Lower lobe of right lung (tissue), 2 donors: Measurements from ENCODE around the gene ZSWIM5. TPM values are rescaled to one million over a fixed set of nuclear protein-coding genes. Genes with fewer than 3 reads are reported as not detected.
"Not testable (repeated sequence)": the region's sequence is repeated elsewhere in the genome, so short reads cannot be mapped to it uniquely, and the experiment has no call there.

Experiments used
- ATAC-seq, 2 donors: fragments of 200-7000 bp; cut with Tn5 transposase; one replicate each; pipeline ENCODE4 v1.9.1; 2020 to 2022; ENCODE audit warnings: mild to moderate bottlenecking in 2 of 2, moderate library complexity in 2 of 2
- DNase-seq: peaks from one replicate; pipeline ENCODE4 v3.0.0-alpha.2; 2020
- H3K27ac ChIP-seq: fragments of 200-600 bp; one replicate; pipeline ENCODE4 v1.8.0; 2022
- H3K27me3 ChIP-seq: fragments of 200-600 bp; one replicate; pipeline ENCODE4 v1.8.0; 2022; ENCODE audit warnings: low read depth
- H3K36me3 ChIP-seq: fragments of 200-600 bp; one replicate; pipeline ENCODE4 v1.8.0; 2022; ENCODE audit warnings: mild to moderate bottlenecking
- H3K4me1 ChIP-seq: fragments of 200-600 bp; one replicate; pipeline ENCODE4 v1.8.0; 2022
- H3K4me3 ChIP-seq: fragments of 200-600 bp; one replicate; pipeline ENCODE4 v1.8.0; 2022; ENCODE audit warnings: mild to moderate bottlenecking
- H3K9me3 ChIP-seq: fragments of 200-600 bp; one replicate; pipeline ENCODE4 v1.8.0; 2022
- CTCF ChIP-seq: fragments of 200-600 bp; IDR thresholded peaks from one replicate; pipeline ENCODE4 v1.8.0; 2022; ENCODE audit warnings: antibody characterized with exemption, mild to moderate bottlenecking
- intact Hi-C: fragments of 100-400 bp; cut with DNase I; formaldehyde crosslinking; loops from one replicate; pipeline ENCODE4 v1.11.0; 2022
- total RNA-seq: library from RNA; stranded (reverse); fragmentation: NEBNext Ultra II Directional; extraction: Animal tissue kit (Norgen Biotek cat#: 25700); gene quantifications from one replicate; pipeline ENCODE4 v1.2.1, GENCODE V29; 2021
- donor health status: DM: no; HTN: yes; CAD: no; lungs with severe emphysema.

Gene ZSWIM5
- total RNA-seq, 1 donor from 2014 or later, result 3.6 TPM

DNA sequence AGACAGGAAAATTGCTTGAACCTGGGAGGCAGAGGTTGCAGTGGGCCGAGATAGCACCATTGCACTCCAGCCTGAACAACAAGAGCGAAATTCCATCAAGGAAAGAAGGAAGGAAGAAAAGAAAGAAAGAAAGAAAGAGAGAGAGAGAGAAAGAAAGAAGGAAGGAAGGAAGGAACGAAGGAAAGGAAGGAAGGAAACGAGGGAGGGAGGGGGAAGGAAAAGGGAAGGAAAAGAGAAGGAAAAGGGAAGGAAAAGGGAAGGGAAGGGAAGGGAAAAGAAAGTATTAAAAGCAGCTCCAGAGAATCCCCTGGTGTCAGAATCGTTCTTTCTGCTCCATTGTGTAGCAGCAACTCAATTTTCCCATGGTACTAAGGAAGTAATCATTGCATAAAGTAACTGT lies 19.2 kb upstream of the ZSWIM5 start:
- TF ChIP-seq CTCF, result no peak
- intact Hi-C loops, result no loop called here
- no peak overlapping the region for H3K4me3 ChIP-seq
- DNase-seq (no peak), ATAC-seq (no peak)
- H3K27me3 ChIP-seq, result no peaks in the 10 kb centered on the region
- H3K36me3 ChIP-seq, result no peaks in the 10 kb centered on the region
- no peaks in the 10 kb centered on the region for H3K9me3 ChIP-seq
- H3K4me1 ChIP-seq, result no peaks in the 10 kb centered on the region
- H3K27ac ChIP-seq, result no peak overlapping the region

GRCh38 chr1:45223710-45224109 lies 17.3 kb upstream of the ZSWIM5 start:
- H3K27ac ChIP-seq, H3K36me3 ChIP-seq, H3K4me3 ChIP-seq, DNase-seq, ATAC-seq, intact Hi-C loops, H3K27me3 ChIP-seq, H3K4me1 ChIP-seq, H3K9me3 ChIP-seq: not testable (repeated sequence)

DNA sequence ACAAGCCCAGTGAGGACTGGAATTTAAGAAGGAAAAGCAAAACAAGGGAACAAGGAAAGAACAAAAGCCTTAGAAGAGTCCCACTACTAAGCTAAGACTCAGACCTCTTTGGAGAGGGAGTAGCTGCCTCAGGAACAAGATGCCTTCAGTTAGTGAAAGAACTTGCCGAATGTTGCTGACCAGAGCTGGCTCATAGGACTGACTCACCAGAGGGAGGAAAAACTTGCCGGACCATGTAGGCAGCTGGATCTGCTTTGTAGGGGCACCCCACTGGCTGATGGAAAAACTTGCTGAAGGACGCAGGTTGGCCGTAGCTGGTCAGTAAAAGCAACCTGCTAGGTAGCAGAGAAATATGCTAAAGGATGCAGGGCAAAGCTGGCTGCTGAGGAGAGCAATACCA lies 15.3 kb upstream of the ZSWIM5 start:
- DNase-seq (no peak), ATAC-seq (no peak)
- H3K27ac ChIP-seq, result no peak overlapping the region
- no peaks in the 10 kb centered on the region for H3K36me3 ChIP-seq
- intact Hi-C loops, result no loop called here
- H3K9me3 ChIP-seq, result no peaks in the 10 kb centered on the region
- H3K4me3 ChIP-seq, result no peak overlapping the region
- no peak for TF ChIP-seq CTCF
- no peaks in the 10 kb centered on the region for H3K27me3 ChIP-seq
- H3K4me1 ChIP-seq, result no peaks in the 10 kb centered on the region

- H3K9me3 ChIP-seq, result no peaks in the 10 kb centered on the region
- H3K27ac ChIP-seq, result no peak overlapping the region
- TF ChIP-seq CTCF, result no peak
- intact Hi-C loops, result no loop called here
- H3K27me3 ChIP-seq, result no peaks in the 10 kb centered on the region
- no peaks in the 10 kb centered on the region for H3K36me3 ChIP-seq
- H3K4me3 ChIP-seq, result no peak overlapping the region
- ATAC-seq, result no peak
- H3K4me1 ChIP-seq, result no peaks in the 10 kb centered on the region
- no peak for DNase-seq
Measured at GRCh38 chr1:45216861-45217260, 10.5 kb upstream of the ZSWIM5 start.

DNA sequence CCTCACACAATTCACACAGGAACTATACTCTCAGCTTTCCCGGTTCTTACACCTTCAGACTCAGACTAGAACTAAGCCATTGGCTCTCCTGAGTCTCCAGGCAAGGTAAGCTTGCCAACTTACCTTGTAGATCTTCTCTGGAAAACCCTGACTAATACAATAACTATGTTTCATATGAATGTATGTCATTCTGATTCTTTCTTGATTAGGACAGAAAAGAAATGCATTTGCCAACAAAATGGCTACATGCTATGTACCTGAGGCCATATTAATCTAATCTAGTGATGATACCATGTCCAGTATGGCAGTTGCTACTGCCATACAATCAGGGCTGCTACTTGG lies 9.8 kb upstream of the ZSWIM5 start:
- ATAC-seq (no peak), DNase-seq (no peak)
- Histone ChIP-seq H3K4me3 (no peak overlapping the region), H3K4me1 (no peaks in the 10 kb centered on the region), H3K9me3 (no peaks in the 10 kb centered on the region), H3K36me3 (no peaks in the 10 kb centered on the region), H3K27ac (no peak overlapping the region), H3K27me3 (no peaks in the 10 kb centered on the region)
- TF ChIP-seq CTCF, result no peak
- intact Hi-C loops, result no loop called here

- Histone ChIP-seq H3K4me3 (no peak overlapping the region), H3K27ac (no peak overlapping the region), H3K4me1 (no peaks in the 10 kb centered on the region), H3K27me3 (no peaks in the 10 kb centered on the region), H3K36me3 (no peaks in the 10 kb centered on the region), H3K9me3 (no peaks in the 10 kb centered on the region)
- TF ChIP-seq CTCF, result no peak
- intact Hi-C loops, result no loop called here
- ATAC-seq, result no peak
- DNase-seq, result no peak
Measured at GRCh38 chr1:45215485-45216199, 9.2 kb upstream of the ZSWIM5 start.
